H9 (cell line): Measurements from ENCODE around the gene THBS2. TPM values are rescaled to one million over a fixed set of nuclear protein-coding genes. Genes with fewer than 3 reads are reported as not detected.

Experiments
- DNase-seq: peaks from one replicate; pipeline ENCODE4 v3.0.0-alpha.2; 2017
- H2AFZ ChIP-seq: one replicate; pipeline ENCODE4 v1.6.1; 2013; ENCODE audit warnings: mild to moderate bottlenecking, low read length, control low read depth, moderate library complexity
- H2AK5ac ChIP-seq: 2 replicates; pipeline ENCODE4 v1.6.1; 2013; ENCODE audit warnings: low read length, control low read depth, mixed read lengths; ENCODE audit not compliant: insufficient read length
- H2BK120ac ChIP-seq: one replicate; pipeline ENCODE4 v1.6.1; 2013; ENCODE audit warnings: low read depth, mild to moderate bottlenecking, low read length, control low read depth, inconsistent platforms; ENCODE audit not compliant: poor library complexity, severe bottlenecking
- H2BK12ac ChIP-seq: 2 replicates; pipeline ENCODE4 v1.6.1; 2013; ENCODE audit warnings: low read length, control low read depth, mixed read lengths, low read depth; ENCODE audit not compliant: insufficient read length
- H2BK15ac ChIP-seq: 2 replicates; pipeline ENCODE4 v1.6.1; 2013; ENCODE audit warnings: low read depth, low read length, control low read depth
- H2BK20ac ChIP-seq: one replicate; pipeline ENCODE4 v1.6.1; 2013; ENCODE audit warnings: low read depth, mild to moderate bottlenecking, low read length, control low read depth, inconsistent platforms; ENCODE audit not compliant: poor library complexity, severe bottlenecking
- H2BK5ac ChIP-seq: 2 replicates; pipeline ENCODE4 v1.6.1; 2013; ENCODE audit warnings: low read length, control low read depth, mixed read lengths; ENCODE audit not compliant: insufficient read length
- H3K14ac ChIP-seq: 2 replicates; pipeline ENCODE4 v1.6.1; 2013; ENCODE audit warnings: low read length, control low read depth; ENCODE audit not compliant: insufficient read depth
- H3K18ac ChIP-seq: 2 replicates; pipeline ENCODE4 v1.6.1; 2013; ENCODE audit warnings: low read depth, mild to moderate bottlenecking, mixed read lengths, low read length, control low read depth; ENCODE audit not compliant: insufficient read length
- H3K23ac ChIP-seq: 2 replicates; pipeline ENCODE4 v1.6.1; 2013; ENCODE audit warnings: low read length, control low read depth, mixed read lengths, low read depth; ENCODE audit not compliant: insufficient read length
- H3K23me2 ChIP-seq: 2 replicates; pipeline ENCODE4 v1.6.1; 2013; ENCODE audit warnings: low read depth, mild to moderate bottlenecking, mixed read lengths, low read length, control low read depth; ENCODE audit not compliant: insufficient read length, poor library complexity, severe bottlenecking
- H3K27ac ChIP-seq: 2 replicates; pipeline ENCODE4 v1.5.1; 2013; ENCODE audit warnings: low read length, control low read depth, mixed read lengths, low read depth; ENCODE audit not compliant: insufficient read length
- H3K27me3 ChIP-seq: 2 replicates; pipeline ENCODE4 v1.6.1; 2013; ENCODE audit warnings: low read length, control low read depth, inconsistent platforms; ENCODE audit not compliant: insufficient read depth
- H3K4ac ChIP-seq: 2 replicates; pipeline ENCODE4 v1.6.1; 2013; ENCODE audit warnings: low read depth, mild to moderate bottlenecking, control low read depth, inconsistent platforms, low read length, moderate library complexity
- H3K4me1 ChIP-seq: 2 replicates; pipeline ENCODE4 v1.6.1; 2013; ENCODE audit warnings: low read length, control low read depth, inconsistent platforms; ENCODE audit not compliant: insufficient read depth
- H3K4me2 ChIP-seq: 2 replicates; pipeline ENCODE4 v1.6.1; 2013; ENCODE audit warnings: low read length, control low read depth, mixed read lengths; ENCODE audit not compliant: insufficient read length, insufficient read depth
- H3K56ac ChIP-seq: 2 replicates; pipeline ENCODE4 v1.6.1; 2013; ENCODE audit warnings: low read depth, mild to moderate bottlenecking, mixed read lengths, low read length, control low read depth; ENCODE audit not compliant: insufficient read length
- H3K79me1 ChIP-seq: 2 replicates; pipeline ENCODE4 v1.6.1; 2013; ENCODE audit warnings: low read depth, mild to moderate bottlenecking, moderate library complexity, low read length, control low read depth, inconsistent platforms; ENCODE audit not compliant: insufficient read depth, poor library complexity, severe bottlenecking
- H3K79me2 ChIP-seq: 2 replicates; pipeline ENCODE4 v1.6.1; 2013; ENCODE audit warnings: low read length, control low read depth, inconsistent platforms; ENCODE audit not compliant: insufficient read depth
- H3K9ac ChIP-seq: 2 replicates; pipeline ENCODE4 v1.6.1; 2013; ENCODE audit warnings: low read length, control low read depth, mixed read lengths; ENCODE audit not compliant: insufficient read length; ENCODE audit errors: extremely low read depth
- H3K9me3 ChIP-seq: one replicate; pipeline ENCODE4 v1.6.1; 2013; ENCODE audit warnings: low read depth, low read length, inconsistent platforms; ENCODE audit not compliant: control insufficient read depth
- H3T11ph ChIP-seq: one replicate; pipeline ENCODE4 v1.6.1; 2013; ENCODE audit warnings: mild to moderate bottlenecking, low read length, control low read depth, inconsistent platforms
- H4K20me1 ChIP-seq: one replicate; pipeline ENCODE4 v1.6.1; 2013; ENCODE audit not compliant: control insufficient read depth, insufficient read length, insufficient read depth
- H4K5ac ChIP-seq: 2 replicates; pipeline ENCODE4 v1.6.1; 2013; ENCODE audit warnings: low read depth, mild to moderate bottlenecking, mixed read lengths, low read length, control low read depth; ENCODE audit not compliant: insufficient read length
- H4K8ac ChIP-seq: replicated peaks from 2 replicates; pipeline ENCODE4 v1.6.1; 2013; ENCODE audit warnings: low read length, control low read depth, mixed read lengths, low read depth; ENCODE audit not compliant: insufficient read length
- H4K91ac ChIP-seq: 2 replicates; pipeline ENCODE4 v1.6.1; 2013; ENCODE audit warnings: low read depth, mild to moderate bottlenecking, moderate library complexity, mixed read lengths, low read length, control low read depth; ENCODE audit not compliant: insufficient read length
- H3K27ac Mint-ChIP-seq, 3 experiments: 2 replicates in 2 of 3; 3 replicates in 1 of 3; pipeline ENCODE4 v1.8.0; 2020 to 2021; ENCODE audit warnings: mixed read lengths in 3 of 3, mild to moderate bottlenecking in 1 of 3, moderate library complexity in 1 of 3
- H3K27me3 Mint-ChIP-seq: 2 replicates; pipeline ENCODE4 v1.8.0; 2021; ENCODE audit warnings: low read depth, mild to moderate bottlenecking, moderate library complexity, mixed read lengths
- H3K36me3 Mint-ChIP-seq, 3 experiments: 2 replicates in 2 of 3; 3 replicates in 1 of 3; pipeline ENCODE4 v1.8.0; 2020 to 2021; ENCODE audit warnings: low read depth in 3 of 3, mixed read lengths in 3 of 3; ENCODE audit not compliant: insufficient read depth in 1 of 3
- H3K4me1 Mint-ChIP-seq, 2 experiments: 2 replicates each; pipeline ENCODE4 v1.8.0; 2020; ENCODE audit warnings: mixed read lengths in 2 of 2
- H3K4me3 Mint-ChIP-seq, 2 experiments: 2 replicates in 1 of 2; 3 replicates in 1 of 2; pipeline ENCODE4 v1.8.0; 2020 to 2021; ENCODE audit warnings: mild to moderate bottlenecking in 2 of 2, mixed read lengths in 2 of 2, moderate library complexity in 1 of 2
- H3K9me3 Mint-ChIP-seq, 2 experiments: 2 replicates in 1 of 2; 3 replicates in 1 of 2; pipeline ENCODE4 v1.8.0; 2020; ENCODE audit warnings: mild to moderate bottlenecking in 2 of 2, mixed read lengths in 2 of 2, moderate library complexity in 1 of 2
- CTCF ChIP-seq: fragments of 200-600 bp; sonication (generic); conservative IDR thresholded peaks from 3 replicates; pipeline ENCODE4 v1.8.0; 2021; ENCODE audit warnings: antibody characterized with exemption, mild to moderate bottlenecking
- WGBS: extraction: QIAGEN DNeasy Blood & Tissue Kit; methylation state at CpG from one replicate; pipeline ENCODE4 v1.1.7; 2013; ENCODE audit warnings: missing lambda C conversion rate, low lambda C conversion rate, mixed read lengths; ENCODE audit not compliant: insufficient read length; ENCODE audit errors: extremely low coverage; 5-methylcytosine and 5-hydroxymethylcytosine counted together
- total RNA-seq: library from RNA; stranded (reverse); gene quantifications from 2 replicates; pipeline ENCODE4 v1.2.1, GENCODE V29; 2021

The THBS2 gene
- total RNA-seq, 1 experiment from 2014 or later, result 14.7 TPM

GRCh38 chr6:169189182-169189581 lies 64.5 kb downstream of the THBS2 start:
- no CpG with 5 or more reads among the region's 8 CpGs for WGBS
- no peaks in the 10 kb centered on the region for H4K20me1 ChIP-seq
- peaks cover 0 to 11% (median 0%) of the 10 kb centered on the region in 3 experiments; a peak in 3 of 7 replicates for H3K36me3 Mint-ChIP-seq

More at GRCh38 chr6:169189182-169189581, 64.5 kb downstream of the THBS2 start:
- peaks cover 3 to 6% of the 10 kb centered on the region in 2 experiments; a peak in 2 of 4 replicates for H3K4me1 Mint-ChIP-seq
- peaks cover 5% of the 10 kb centered on the region for H3K27me3 Mint-ChIP-seq
- no peak overlapping the region for H4K91ac ChIP-seq
- no peaks in the 10 kb centered on the region for H3K23me2 ChIP-seq
- no peak overlapping the region for H2BK15ac ChIP-seq
- no peak overlapping the region for H3K27ac Mint-ChIP-seq
- H4K5ac ChIP-seq, result no peak overlapping the region
- no peak for TF ChIP-seq CTCF
- H4K8ac ChIP-seq, result no peak overlapping the region
- DNase-seq, result no peak
- H3K9me3 ChIP-seq, result no peaks in the 10 kb centered on the region
- H3K9ac ChIP-seq, result no peak overlapping the region
- no peak overlapping the region for H2BK20ac ChIP-seq
- H2BK5ac ChIP-seq, result no peak overlapping the region
- no peak overlapping the region for H3K4me3 Mint-ChIP-seq
- H2BK12ac ChIP-seq, result no peak overlapping the region
- no peaks in the 10 kb centered on the region for H3K79me1 ChIP-seq
- no peaks in the 10 kb centered on the region for H3K79me2 ChIP-seq
- no peak overlapping the region for H3T11ph ChIP-seq
- no peak overlapping the region for H3K23ac ChIP-seq
- no peak overlapping the region for H3K4me2 ChIP-seq
- H2AFZ ChIP-seq, result no peak overlapping the region
- no peak overlapping the region for H3K27ac ChIP-seq
- H3K27me3 ChIP-seq, result no peaks in the 10 kb centered on the region
- peaks cover 4 to 8% of the 10 kb centered on the region in 2 experiments; a peak in 3 of 5 replicates for H3K9me3 Mint-ChIP-seq
- no peak overlapping the region for H2BK120ac ChIP-seq
- no peak overlapping the region for H2AK5ac ChIP-seq
- no peak overlapping the region for H3K14ac ChIP-seq
- no peak overlapping the region for H3K56ac ChIP-seq
- no peak overlapping the region for H3K4ac ChIP-seq
- no peaks in the 10 kb centered on the region for H3K4me1 ChIP-seq
- no peak overlapping the region for H3K18ac ChIP-seq
